HEK293 (cell line): ENCODE data around the gene CFAP119.

Source experiments
- CTCF ChIA-PET: fragments of 350-600 bp; formaldehyde crosslinking; extraction: SDS; loops from one replicate; lab custom pipeline; 2021; ENCODE audit warnings: antibody characterized with exemption; lab: Yijun Ruan, JAX
- POLR2A ChIA-PET: fragments of 300-600 bp; formaldehyde crosslinking; extraction: SDS; loops from one replicate; lab custom pipeline; 2020; ENCODE audit warnings: antibody characterized with exemption, inconsistent platforms; lab: Yijun Ruan, JAX
- H3K27ac ChIP-seq: fragments of 200-500 bp; sonication (Bioruptor generic); 2 replicates; pipeline ENCODE4 v1.5.1; 2014; ENCODE audit warnings: low read depth, low read length, control low read depth, inconsistent platforms; ENCODE audit errors: extremely low read depth
- H3K36me3 ChIP-seq, 2 experiments: fragments of 200-500 bp in 1 of 2; sonication (Bioruptor generic) in 1 of 2; 1 replicate in 1 of 2; 2 replicates in 1 of 2; pipeline ENCODE4 v1.5.1; 2014 to 2017; ENCODE audit warnings: inconsistent platforms in 2 of 2, low read length in 2 of 2; ENCODE audit not compliant: control insufficient read depth in 2 of 2, insufficient read depth in 1 of 2
- H3K4me1 ChIP-seq: fragments of 200-500 bp; sonication (Bioruptor generic); 2 replicates; pipeline ENCODE4 v1.5.1; 2014; ENCODE audit warnings: mild to moderate bottlenecking, low read length, inconsistent platforms; ENCODE audit not compliant: control insufficient read depth, insufficient read depth
- H3K4me3 ChIP-seq: 2 replicates; pipeline ENCODE4 v1.5.1; 2011; ENCODE audit warnings: low read depth, mild to moderate bottlenecking, control low read depth, low read length, moderate library complexity
- H3K9me3 ChIP-seq: fragments of 200-500 bp; sonication (Bioruptor generic); 2 replicates; pipeline ENCODE4 v1.5.1; 2014; ENCODE audit warnings: low read depth, low read length, inconsistent platforms; ENCODE audit not compliant: control insufficient read depth, insufficient read depth
- HOXA7 ChIP-seq: sonication (generic); formaldehyde crosslinking; IDR thresholded peaks from 2 replicates; pipeline ENCODE4 v1.8.1; 2022; ENCODE audit warnings: missing genetic modification reagents, borderline replicate concordance
- IKZF3 ChIP-seq: fragments of 450-650 bp; IDR thresholded peaks from 2 replicates; pipeline ENCODE4 v1.5.0; 2018; ENCODE audit warnings: missing biosample characterization, mild to moderate bottlenecking, missing genetic modification characterization, moderate library complexity
- SCRT1 ChIP-seq: fragments of 450-650 bp; formaldehyde crosslinking; IDR thresholded peaks from 2 replicates; pipeline ENCODE4 v1.5.1; 2016; ENCODE audit warnings: missing biosample characterization, missing genetic modification characterization, borderline replicate concordance
- SCRT2 ChIP-seq: fragments of 450-650 bp; formaldehyde crosslinking; IDR thresholded peaks from 2 replicates; pipeline ENCODE4 v1.5.1; 2016; ENCODE audit warnings: missing biosample characterization, missing genetic modification characterization
- ZBTB48 ChIP-seq: fragments of 450-650 bp; formaldehyde crosslinking; IDR thresholded peaks from 2 replicates; pipeline ENCODE4 v1.5.1; 2016; ENCODE audit warnings: missing biosample characterization, missing genetic modification characterization
- ZBTB6 ChIP-seq: fragments of 450-650 bp; formaldehyde crosslinking; IDR thresholded peaks from 2 replicates; pipeline ENCODE4 v1.5.1; 2017; ENCODE audit warnings: missing biosample characterization, missing genetic modification characterization
- ZNF133 ChIP-seq: fragments of 450-650 bp; formaldehyde crosslinking; IDR thresholded peaks from 2 replicates; pipeline ENCODE4 v1.5.1; 2016; ENCODE audit warnings: missing biosample characterization, missing genetic modification characterization
- ZNF140 ChIP-seq: fragments of 450-650 bp; formaldehyde crosslinking; IDR thresholded peaks from 2 replicates; pipeline ENCODE4 v1.5.1; 2016; ENCODE audit warnings: missing biosample characterization, missing genetic modification characterization
- ZNF23 ChIP-seq: fragments of 450-650 bp; formaldehyde crosslinking; IDR thresholded peaks from 2 replicates; pipeline ENCODE4 v1.5.1; 2016; ENCODE audit warnings: missing biosample characterization, missing genetic modification characterization, borderline replicate concordance
- ZNF501 ChIP-seq: fragments of 450-650 bp; formaldehyde crosslinking; IDR thresholded peaks from 2 replicates; pipeline ENCODE4 v1.5.1; 2016; ENCODE audit warnings: missing biosample characterization, missing genetic modification characterization
- ZNF549 ChIP-seq: fragments of 450-650 bp; IDR thresholded peaks from 2 replicates; pipeline ENCODE4 v1.5.1; 2018; ENCODE audit warnings: missing biosample characterization, missing genetic modification characterization, mild to moderate bottlenecking, inconsistent platforms, moderate library complexity
- ZNF600 ChIP-seq: fragments of 450-650 bp; formaldehyde crosslinking; IDR thresholded peaks from 2 replicates; pipeline ENCODE4 v1.5.1; 2016; ENCODE audit warnings: missing biosample characterization, missing genetic modification characterization
- ZNF692 ChIP-seq: fragments of 450-650 bp; formaldehyde crosslinking; IDR thresholded peaks from 2 replicates; pipeline ENCODE4 v1.5.1; 2016; ENCODE audit warnings: missing biosample characterization, missing genetic modification characterization
- ZNF837 ChIP-seq: fragments of 450-650 bp; formaldehyde crosslinking; IDR thresholded peaks from 2 replicates; pipeline ENCODE4 v1.5.1; 2016; ENCODE audit warnings: missing biosample characterization, missing genetic modification characterization

The CFAP119 gene

GRCh38 chr16:30724641-30725417, 37.0 kb downstream of the CFAP119 start:
- no peak overlapping the region for H3K4me3 ChIP-seq
- no peak for TF ChIP-seq ZNF549
- peak; percentile 46; the same call in 1 of the 2 replicates for TF ChIP-seq ZBTB6
- TF ChIP-seq ZBTB48 (tag by site-specific recombination) = no peak
- TF ChIP-seq ZNF837 (tag by site-specific recombination) = no peak
- no peak overlapping the region for H3K27ac ChIP-seq
- ChIA-PET POLR2A (interaction anchor here (0.5 to 1.9 kb wide), 7 partner anchors 18 to 720 kb away, joined by 3 to 10 read pairs (median 3); partner anchors contain the start of gene PHKG2), CTCF (interaction anchor here (0.6 kb wide), 2 partner anchors 23 to 929 kb away, joined by 3 read pairs; partner anchors contain the start of gene PHKG2)
- H3K4me1 ChIP-seq = no peaks in the 10 kb centered on the region
- H3K9me3 ChIP-seq = no peaks in the 10 kb centered on the region
- H3K36me3 ChIP-seq = peaks cover 67 to 100% of the 10 kb centered on the region in 2 experiments

GRCh38 chr16:30723725-30724355, 38.0 kb downstream of the CFAP119 start:
- ChIA-PET POLR2A (interaction anchor here (0.5 to 1.9 kb wide), 8 partner anchors 9 to 309 kb away, joined by 3 to 8 read pairs (median 3); partner anchors contain the start of genes PHKG2 and SRCAP), CTCF (interaction anchor here (0.6 to 1.5 kb wide), 2 partner anchors 21 to 928 kb away, joined by 3 read pairs; no protein-coding TSS in a partner anchor)
- H3K27ac ChIP-seq = no peak overlapping the region
- no peak overlapping the region for H3K4me3 ChIP-seq
- no peaks in the 10 kb centered on the region for H3K4me1 ChIP-seq
- peaks cover 67 to 98% of the 10 kb centered on the region in 2 experiments for H3K36me3 ChIP-seq
- TF ChIP-seq SCRT1 (tag by site-specific recombination) = peak; percentile 47; the same call in 1 of the 2 replicates
- peak; percentile 82 for TF ChIP-seq SCRT2 (tag by site-specific recombination)
- no peak for TF ChIP-seq ZNF692 (tag by site-specific recombination)
- TF ChIP-seq IKZF3 (tag by site-specific recombination) = no peak
- TF ChIP-seq ZNF501 (tag by site-specific recombination) = no peak
- peak; percentile 96; the same call in 1 of the 2 replicates for TF ChIP-seq ZBTB6
- TF ChIP-seq ZNF23 (tag by site-specific recombination) = no peak
- no peak for TF ChIP-seq ZNF140 (tag by site-specific recombination)
- TF ChIP-seq HOXA7 (CRISPR knock-in tag) = no peak
- peak; percentile 44 for TF ChIP-seq ZNF600 (tag by site-specific recombination)
- TF ChIP-seq ZNF133 (tag by site-specific recombination) = no peak
- no peaks in the 10 kb centered on the region for H3K9me3 ChIP-seq

GRCh38 chr16:30722916-30723315, 38.9 kb downstream of the CFAP119 start:
- CTCF ChIA-PET = interaction anchor here (0.5 to 1.5 kb wide), 3 partner anchors 11 to 20 kb away, joined by 3 to 4 read pairs (median 3); no protein-coding TSS in a partner anchor
- Histone ChIP-seq H3K9me3 (no peaks in the 10 kb centered on the region), H3K4me1 (no peaks in the 10 kb centered on the region)
- no peak for TF ChIP-seq ZNF837 (tag by site-specific recombination)
- TF ChIP-seq, all 188 proteins: peak for 0
- Histone ChIP-seq H3K4me3 (no peak overlapping the region), H3K27ac (no peak overlapping the region), H3K36me3 (peaks cover 74 to 96% of the 10 kb centered on the region in 2 experiments)
- POLR2A ChIA-PET = interaction anchor here (0.8 to 1.4 kb wide), 4 partner anchors 12 to 24 kb away, joined by 3 to 4 read pairs (median 3); partner anchors contain the start of gene SRCAP
